ENCODE measurements around the gene TTC3.

TTC3 gene

DNA sequence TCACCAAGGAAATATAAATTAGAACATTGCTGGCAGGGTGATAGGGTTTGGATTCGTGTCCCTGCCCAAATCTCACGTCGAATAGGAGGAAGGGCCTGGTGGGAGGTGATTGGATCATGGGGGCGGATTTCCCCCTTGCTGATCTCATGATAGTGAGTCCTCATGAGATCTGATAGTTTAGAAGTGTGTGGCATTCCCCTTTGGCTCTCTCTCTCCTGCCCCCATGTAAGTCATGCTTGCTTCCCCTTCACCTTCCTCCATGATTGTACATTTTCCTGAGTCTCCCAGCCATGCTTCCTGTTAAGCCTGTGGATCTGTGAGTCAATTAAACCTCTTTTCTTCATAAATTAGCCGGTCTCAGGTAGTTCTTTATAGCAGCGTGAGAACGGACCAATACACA, 133.4 kb downstream of the TTC3 start:
- no peak overlapping the region for H3K27ac ChIP-seq

DNA sequence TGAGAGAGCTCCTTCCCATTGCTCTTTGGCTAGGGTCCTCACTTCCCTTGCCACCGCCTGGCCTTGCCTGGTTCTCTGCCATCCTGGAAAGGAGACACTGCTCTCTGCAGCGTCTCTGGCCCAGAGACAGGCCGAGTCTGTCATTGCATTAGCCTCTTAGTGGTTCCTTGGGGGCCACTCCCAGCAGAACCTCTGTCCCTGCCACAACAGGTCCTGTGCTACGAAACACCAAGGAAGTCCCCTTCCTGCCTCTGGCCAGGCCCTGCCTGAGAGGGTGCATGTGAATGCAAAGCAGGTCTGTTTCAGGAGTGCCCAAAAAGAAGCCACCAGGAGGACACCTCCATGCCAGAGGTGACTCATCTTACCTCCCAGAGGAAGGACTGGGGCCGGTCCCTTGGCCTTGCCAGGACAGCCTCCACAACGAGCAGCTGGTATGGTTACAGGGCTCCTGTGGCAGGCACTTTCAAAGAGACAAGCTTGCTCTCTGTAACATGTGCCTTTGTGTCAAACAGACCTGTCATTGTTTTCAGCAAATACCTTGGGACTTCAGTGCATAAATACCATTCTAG, 134.5 kb downstream of the TTC3 start:
- TF ChIP-seq ZFX (IDR thresholded peaks at IDR 0.05; ENCODE audit: borderline replicate concordance): no peak
- TF ChIP-seq, protein P1, sequence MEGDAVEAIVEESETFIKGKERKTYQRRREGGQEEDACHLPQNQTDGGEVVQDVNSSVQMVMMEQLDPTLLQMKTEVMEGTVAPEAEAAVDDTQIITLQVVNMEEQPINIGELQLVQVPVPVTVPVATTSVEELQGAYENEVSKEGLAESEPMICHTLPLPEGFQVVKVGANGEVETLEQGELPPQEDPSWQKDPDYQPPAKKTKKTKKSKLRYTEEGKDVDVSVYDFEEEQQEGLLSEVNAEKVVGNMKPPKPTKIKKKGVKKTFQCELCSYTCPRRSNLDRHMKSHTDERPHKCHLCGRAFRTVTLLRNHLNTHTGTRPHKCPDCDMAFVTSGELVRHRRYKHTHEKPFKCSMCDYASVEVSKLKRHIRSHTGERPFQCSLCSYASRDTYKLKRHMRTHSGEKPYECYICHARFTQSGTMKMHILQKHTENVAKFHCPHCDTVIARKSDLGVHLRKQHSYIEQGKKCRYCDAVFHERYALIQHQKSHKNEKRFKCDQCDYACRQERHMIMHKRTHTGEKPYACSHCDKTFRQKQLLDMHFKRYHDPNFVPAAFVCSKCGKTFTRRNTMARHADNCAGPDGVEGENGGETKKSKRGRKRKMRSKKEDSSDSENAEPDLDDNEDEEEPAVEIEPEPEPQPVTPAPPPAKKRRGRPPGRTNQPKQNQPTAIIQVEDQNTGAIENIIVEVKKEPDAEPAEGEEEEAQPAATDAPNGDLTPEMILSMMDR (IDR thresholded peaks at IDR 0.05): no peak
- H3K27ac ChIP-seq: no peak overlapping the region

More for the DNA sequence above, 133.4 kb downstream of the TTC3 start:
- TF ChIP-seq, protein P1 (IDR thresholded peaks at IDR 0.05): no peak
- no peak for TF ChIP-seq ZFX (IDR thresholded peaks at IDR 0.05; ENCODE audit: borderline replicate concordance)

DNA sequence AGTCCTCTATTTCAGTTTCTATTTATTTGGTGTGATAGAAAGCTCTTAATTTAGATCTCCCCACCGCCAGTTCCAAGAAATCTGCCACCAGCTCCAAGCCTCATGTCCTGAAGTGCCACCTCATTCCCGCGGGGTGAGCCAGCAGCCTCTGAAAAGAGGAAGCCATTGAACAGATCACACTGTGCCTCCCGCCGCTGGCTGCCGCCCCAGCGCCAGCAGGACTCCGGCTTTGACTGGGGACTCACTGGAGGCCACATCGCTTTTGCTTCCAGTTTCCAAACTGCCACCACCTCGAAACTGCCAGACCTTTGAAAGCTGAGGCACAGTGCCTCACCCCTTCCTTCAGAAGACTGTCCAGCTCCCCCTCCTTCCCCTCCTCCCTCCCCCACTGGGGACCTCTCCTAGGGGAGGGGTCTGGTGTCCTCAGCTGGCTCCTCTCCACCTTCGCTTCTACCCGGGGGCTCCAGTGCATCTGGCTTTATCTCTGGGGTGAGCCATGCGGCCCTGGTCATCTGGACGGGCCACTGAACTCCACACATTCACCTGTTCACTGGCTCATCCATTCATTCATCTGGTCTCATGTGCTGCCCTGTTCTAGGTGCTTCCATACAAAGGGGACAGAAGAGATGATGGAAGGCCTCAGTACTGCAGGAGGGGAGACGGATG, 135.1 kb downstream of the TTC3 start:
- H3K27ac ChIP-seq: no peak overlapping the region

DNA sequence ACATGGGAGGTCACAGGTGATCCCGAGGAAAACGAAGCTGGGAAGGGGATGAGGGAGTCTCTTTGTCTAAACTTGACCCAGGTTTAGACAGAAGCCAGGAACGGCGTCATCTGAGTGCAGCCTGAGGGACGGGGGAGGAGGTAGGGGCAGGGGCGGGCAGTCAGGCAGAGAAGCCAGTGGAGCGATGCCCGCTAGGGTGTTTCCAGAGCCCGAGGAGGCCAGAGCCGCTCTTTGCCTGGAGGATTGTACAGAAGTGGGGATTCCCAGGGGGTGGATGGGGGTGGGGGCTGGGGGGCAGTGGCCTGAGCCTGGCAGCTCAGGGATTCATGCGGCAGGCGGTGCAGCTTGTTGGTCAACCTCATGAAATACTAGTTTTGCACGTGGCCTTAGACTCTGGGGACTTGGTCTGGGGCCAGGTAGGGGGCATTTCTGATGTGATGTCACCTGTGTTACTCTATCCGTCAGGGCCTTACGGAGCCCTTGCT, 135.7 kb downstream of the TTC3 start:
- no peak overlapping the region for H3K27ac ChIP-seq

More for the DNA sequence above, 135.1 kb downstream of the TTC3 start:
- TF ChIP-seq, protein P1 (IDR thresholded peaks at IDR 0.05): no peak
- no peak for TF ChIP-seq ZFX (IDR thresholded peaks at IDR 0.05; ENCODE audit: borderline replicate concordance)

DNA sequence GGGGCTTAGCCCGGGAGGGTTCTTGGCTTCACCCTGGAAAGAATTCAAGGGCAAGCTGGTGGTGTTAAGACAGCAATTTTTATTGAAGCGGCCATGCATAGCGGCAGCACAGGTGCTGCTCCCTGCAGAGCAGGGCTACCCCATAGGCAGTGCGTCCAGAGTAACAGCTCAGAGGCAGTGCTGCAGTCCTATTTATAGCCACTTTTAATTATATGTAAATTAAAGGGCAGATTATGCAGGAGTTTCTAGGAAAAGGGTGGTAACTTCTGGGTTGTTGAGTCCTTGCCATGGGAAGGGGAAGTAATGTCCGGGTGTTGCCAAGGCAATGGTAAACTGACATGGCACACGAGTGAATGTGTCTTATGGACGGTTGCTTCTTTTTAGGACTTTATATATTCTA, 137.1 kb downstream of the TTC3 start:
- H3K27ac ChIP-seq: no peak overlapping the region
- TF ChIP-seq, protein P1 (IDR thresholded peaks at IDR 0.05): no peak
- TF ChIP-seq ZFX (IDR thresholded peaks at IDR 0.05; ENCODE audit: borderline replicate concordance): no peak

More for the DNA sequence above, 135.7 kb downstream of the TTC3 start:
- TF ChIP-seq, protein P1 (IDR thresholded peaks at IDR 0.05): no peak
- TF ChIP-seq ZFX (IDR thresholded peaks at IDR 0.05; ENCODE audit: borderline replicate concordance): no peak

DNA sequence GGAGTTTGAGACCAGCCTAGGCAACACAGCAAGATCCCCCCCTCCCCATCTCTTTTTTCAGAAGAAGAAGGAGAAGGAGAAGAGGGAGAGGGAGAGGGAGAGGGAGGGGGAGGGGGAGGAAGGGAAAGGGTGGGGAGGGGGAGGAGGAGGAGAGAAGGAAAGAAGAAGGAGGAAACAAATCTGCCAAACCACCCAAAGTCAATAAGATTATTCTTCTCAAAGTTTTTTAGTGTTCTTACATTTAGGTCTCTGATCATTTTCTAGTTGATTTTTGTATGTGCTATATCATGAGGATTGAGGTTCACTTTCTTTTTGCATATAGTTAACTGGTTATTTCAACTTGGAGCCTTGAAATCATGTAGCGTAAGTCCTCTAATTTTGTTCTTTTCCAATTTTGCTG, 137.7 kb downstream of the TTC3 start:
- TF ChIP-seq, protein P1 (IDR thresholded peaks at IDR 0.05): no peak
- no peak for TF ChIP-seq ZFX (IDR thresholded peaks at IDR 0.05; ENCODE audit: borderline replicate concordance)
- no peak overlapping the region for H3K27ac ChIP-seq

DNA sequence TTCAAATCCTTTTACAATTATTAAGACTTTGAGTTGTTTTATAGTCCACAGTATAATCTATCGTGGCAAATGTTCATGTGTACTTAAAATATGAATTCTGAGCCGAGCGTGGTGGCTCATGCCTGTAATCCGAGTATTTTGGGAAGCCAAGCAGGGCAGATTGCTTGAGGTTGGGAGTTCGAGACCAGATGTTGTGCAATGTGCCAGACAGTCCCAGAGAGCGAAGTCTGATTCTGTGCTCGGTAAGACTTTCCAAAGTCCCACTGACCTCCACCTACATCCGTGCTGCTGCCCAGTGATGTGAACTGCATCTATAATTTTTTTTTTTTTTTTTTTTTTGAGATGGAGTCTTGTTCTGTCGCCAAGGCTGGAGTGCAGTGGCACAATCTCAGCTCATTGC, 141.9 kb downstream of the TTC3 start:
- no peak overlapping the region for H3K27ac ChIP-seq
- TF ChIP-seq ZFX (IDR thresholded peaks at IDR 0.05; ENCODE audit: borderline replicate concordance): no peak
- TF ChIP-seq, protein P1 (IDR thresholded peaks at IDR 0.05): no peak
